H9 (cell line): ENCODE results near the gene CMTM7. TPM values are rescaled to one million over a fixed set of nuclear protein-coding genes. Genes with fewer than 3 reads are reported as not detected.

Experiments
- DNase-seq: peaks from one replicate; pipeline ENCODE4 v3.0.0-alpha.2; 2017
- H2AFZ ChIP-seq: one replicate; pipeline ENCODE4 v1.6.1; 2013; ENCODE audit warnings: mild to moderate bottlenecking, low read length, control low read depth, moderate library complexity
- H2AK5ac ChIP-seq: 2 replicates; pipeline ENCODE4 v1.6.1; 2013; ENCODE audit warnings: low read length, control low read depth, mixed read lengths; ENCODE audit not compliant: insufficient read length
- H2BK120ac ChIP-seq: one replicate; pipeline ENCODE4 v1.6.1; 2013; ENCODE audit warnings: low read depth, mild to moderate bottlenecking, low read length, control low read depth, inconsistent platforms; ENCODE audit not compliant: poor library complexity, severe bottlenecking
- H2BK12ac ChIP-seq: 2 replicates; pipeline ENCODE4 v1.6.1; 2013; ENCODE audit warnings: low read length, control low read depth, mixed read lengths, low read depth; ENCODE audit not compliant: insufficient read length
- H2BK15ac ChIP-seq: 2 replicates; pipeline ENCODE4 v1.6.1; 2013; ENCODE audit warnings: low read depth, low read length, control low read depth
- H2BK20ac ChIP-seq: one replicate; pipeline ENCODE4 v1.6.1; 2013; ENCODE audit warnings: low read depth, mild to moderate bottlenecking, low read length, control low read depth, inconsistent platforms; ENCODE audit not compliant: poor library complexity, severe bottlenecking
- H2BK5ac ChIP-seq: 2 replicates; pipeline ENCODE4 v1.6.1; 2013; ENCODE audit warnings: low read length, control low read depth, mixed read lengths; ENCODE audit not compliant: insufficient read length
- H3K14ac ChIP-seq: 2 replicates; pipeline ENCODE4 v1.6.1; 2013; ENCODE audit warnings: low read length, control low read depth; ENCODE audit not compliant: insufficient read depth
- H3K18ac ChIP-seq: 2 replicates; pipeline ENCODE4 v1.6.1; 2013; ENCODE audit warnings: low read depth, mild to moderate bottlenecking, mixed read lengths, low read length, control low read depth; ENCODE audit not compliant: insufficient read length
- H3K23ac ChIP-seq: 2 replicates; pipeline ENCODE4 v1.6.1; 2013; ENCODE audit warnings: low read length, control low read depth, mixed read lengths, low read depth; ENCODE audit not compliant: insufficient read length
- H3K23me2 ChIP-seq: 2 replicates; pipeline ENCODE4 v1.6.1; 2013; ENCODE audit warnings: low read depth, mild to moderate bottlenecking, mixed read lengths, low read length, control low read depth; ENCODE audit not compliant: insufficient read length, poor library complexity, severe bottlenecking
- H3K27ac ChIP-seq: 2 replicates; pipeline ENCODE4 v1.5.1; 2013; ENCODE audit warnings: low read length, control low read depth, mixed read lengths, low read depth; ENCODE audit not compliant: insufficient read length
- H3K27me3 ChIP-seq: 2 replicates; pipeline ENCODE4 v1.6.1; 2013; ENCODE audit warnings: low read length, control low read depth, inconsistent platforms; ENCODE audit not compliant: insufficient read depth
- H3K4ac ChIP-seq: 2 replicates; pipeline ENCODE4 v1.6.1; 2013; ENCODE audit warnings: low read depth, mild to moderate bottlenecking, control low read depth, inconsistent platforms, low read length, moderate library complexity
- H3K4me1 ChIP-seq: 2 replicates; pipeline ENCODE4 v1.6.1; 2013; ENCODE audit warnings: low read length, control low read depth, inconsistent platforms; ENCODE audit not compliant: insufficient read depth
- H3K4me2 ChIP-seq: 2 replicates; pipeline ENCODE4 v1.6.1; 2013; ENCODE audit warnings: low read length, control low read depth, mixed read lengths; ENCODE audit not compliant: insufficient read length, insufficient read depth
- H3K56ac ChIP-seq: 2 replicates; pipeline ENCODE4 v1.6.1; 2013; ENCODE audit warnings: low read depth, mild to moderate bottlenecking, mixed read lengths, low read length, control low read depth; ENCODE audit not compliant: insufficient read length
- H3K79me1 ChIP-seq: 2 replicates; pipeline ENCODE4 v1.6.1; 2013; ENCODE audit warnings: low read depth, mild to moderate bottlenecking, moderate library complexity, low read length, control low read depth, inconsistent platforms; ENCODE audit not compliant: insufficient read depth, poor library complexity, severe bottlenecking
- H3K79me2 ChIP-seq: 2 replicates; pipeline ENCODE4 v1.6.1; 2013; ENCODE audit warnings: low read length, control low read depth, inconsistent platforms; ENCODE audit not compliant: insufficient read depth
- H3K9ac ChIP-seq: 2 replicates; pipeline ENCODE4 v1.6.1; 2013; ENCODE audit warnings: low read length, control low read depth, mixed read lengths; ENCODE audit not compliant: insufficient read length; ENCODE audit errors: extremely low read depth
- H3K9me3 ChIP-seq: one replicate; pipeline ENCODE4 v1.6.1; 2013; ENCODE audit warnings: low read depth, low read length, inconsistent platforms; ENCODE audit not compliant: control insufficient read depth
- H3T11ph ChIP-seq: one replicate; pipeline ENCODE4 v1.6.1; 2013; ENCODE audit warnings: mild to moderate bottlenecking, low read length, control low read depth, inconsistent platforms
- H4K20me1 ChIP-seq: one replicate; pipeline ENCODE4 v1.6.1; 2013; ENCODE audit not compliant: control insufficient read depth, insufficient read length, insufficient read depth
- H4K5ac ChIP-seq: 2 replicates; pipeline ENCODE4 v1.6.1; 2013; ENCODE audit warnings: low read depth, mild to moderate bottlenecking, mixed read lengths, low read length, control low read depth; ENCODE audit not compliant: insufficient read length
- H4K8ac ChIP-seq: replicated peaks from 2 replicates; pipeline ENCODE4 v1.6.1; 2013; ENCODE audit warnings: low read length, control low read depth, mixed read lengths, low read depth; ENCODE audit not compliant: insufficient read length
- H4K91ac ChIP-seq: 2 replicates; pipeline ENCODE4 v1.6.1; 2013; ENCODE audit warnings: low read depth, mild to moderate bottlenecking, moderate library complexity, mixed read lengths, low read length, control low read depth; ENCODE audit not compliant: insufficient read length
- H3K27ac Mint-ChIP-seq, 3 experiments: 2 replicates in 2 of 3; 3 replicates in 1 of 3; pipeline ENCODE4 v1.8.0; 2020 to 2021; ENCODE audit warnings: mixed read lengths in 3 of 3, mild to moderate bottlenecking in 1 of 3, moderate library complexity in 1 of 3
- H3K27me3 Mint-ChIP-seq: 2 replicates; pipeline ENCODE4 v1.8.0; 2021; ENCODE audit warnings: low read depth, mild to moderate bottlenecking, moderate library complexity, mixed read lengths
- H3K36me3 Mint-ChIP-seq, 3 experiments: 2 replicates in 2 of 3; 3 replicates in 1 of 3; pipeline ENCODE4 v1.8.0; 2020 to 2021; ENCODE audit warnings: low read depth in 3 of 3, mixed read lengths in 3 of 3; ENCODE audit not compliant: insufficient read depth in 1 of 3
- H3K4me1 Mint-ChIP-seq, 2 experiments: 2 replicates each; pipeline ENCODE4 v1.8.0; 2020; ENCODE audit warnings: mixed read lengths in 2 of 2
- H3K4me3 Mint-ChIP-seq, 2 experiments: 2 replicates in 1 of 2; 3 replicates in 1 of 2; pipeline ENCODE4 v1.8.0; 2020 to 2021; ENCODE audit warnings: mild to moderate bottlenecking in 2 of 2, mixed read lengths in 2 of 2, moderate library complexity in 1 of 2
- H3K9me3 Mint-ChIP-seq, 2 experiments: 2 replicates in 1 of 2; 3 replicates in 1 of 2; pipeline ENCODE4 v1.8.0; 2020; ENCODE audit warnings: mild to moderate bottlenecking in 2 of 2, mixed read lengths in 2 of 2, moderate library complexity in 1 of 2
- WGBS: extraction: QIAGEN DNeasy Blood & Tissue Kit; methylation state at CpG from one replicate; pipeline ENCODE4 v1.1.7; 2013; ENCODE audit warnings: missing lambda C conversion rate, low lambda C conversion rate, mixed read lengths; ENCODE audit not compliant: insufficient read length; ENCODE audit errors: extremely low coverage; 5-methylcytosine and 5-hydroxymethylcytosine counted together
- total RNA-seq: library from RNA; stranded (reverse); gene quantifications from 2 replicates; pipeline ENCODE4 v1.2.1, GENCODE V29; 2021
- TF ChIP-seq, protein P1 (sequence below): fragments of 200-600 bp; sonication (generic); conservative IDR thresholded peaks from 3 replicates; pipeline ENCODE4 v1.8.0; 2021; ENCODE audit warnings: antibody characterized with exemption, mild to moderate bottlenecking

CMTM7 gene
- total RNA-seq, 1 experiment from 2014 or later: 23.9 TPM

DNA sequence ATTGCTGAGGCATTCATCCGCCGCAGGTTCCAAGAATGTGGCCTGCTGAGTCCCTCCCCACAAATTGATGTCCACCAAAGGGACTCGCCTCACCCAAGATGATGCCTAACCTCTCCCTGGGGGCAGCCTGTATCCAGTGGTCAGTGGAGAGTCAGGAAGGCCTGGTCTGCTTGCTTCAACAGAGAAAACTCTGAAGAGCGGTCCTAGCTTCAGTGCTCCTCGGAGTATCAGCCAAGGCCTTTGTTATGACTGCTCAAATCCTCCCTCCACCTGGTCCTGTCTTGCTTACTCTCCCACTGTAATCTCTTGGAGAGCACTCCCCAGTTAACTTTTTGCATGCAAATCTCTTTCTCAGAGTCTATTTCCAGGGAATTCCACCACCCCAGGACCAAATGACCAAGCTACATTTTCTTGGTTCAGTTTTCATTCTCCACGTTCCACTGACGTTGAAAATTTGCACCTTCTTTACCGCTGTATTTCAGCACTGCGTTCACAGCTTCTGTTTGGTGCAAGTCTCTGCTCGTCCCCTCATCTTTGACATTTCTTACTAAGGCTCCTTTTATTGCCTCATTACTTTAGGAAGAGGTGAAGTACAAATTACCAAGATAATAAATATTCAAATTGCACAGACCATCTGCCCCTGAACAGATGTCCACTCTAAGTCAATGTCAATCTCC lies 22.3 kb downstream of the CMTM7 start:
- Histone ChIP-seq H3K14ac (no peak overlapping the region), H2BK5ac (no peak overlapping the region), H3K23me2 (no peaks in the 10 kb centered on the region), H3K4ac (no peak overlapping the region), H3K18ac (no peak overlapping the region), H4K8ac (no peak overlapping the region), H2BK12ac (no peak overlapping the region), H4K5ac (no peak overlapping the region), H3K27me3 (no peaks in the 10 kb centered on the region), H3K79me1 (no peaks in the 10 kb centered on the region), H2BK120ac (no peak overlapping the region), H3K4me2 (no peak overlapping the region), H3K79me2 (no peaks in the 10 kb centered on the region), H2AFZ (no peak overlapping the region), H3K27ac (no peak overlapping the region), H2BK20ac (no peak overlapping the region), H3K9ac (no peak overlapping the region), H2BK15ac (no peak overlapping the region), H4K20me1 (no peaks in the 10 kb centered on the region), H3K56ac (no peak overlapping the region), H3K9me3 (no peaks in the 10 kb centered on the region), H3T11ph (no peak overlapping the region), H3K4me1 (peaks cover 11% of the 10 kb centered on the region; the same call in 1 of the 2 replicates), H4K91ac (no peak overlapping the region), H3K23ac (no peak overlapping the region), H2AK5ac (no peak overlapping the region)
- TF ChIP-seq, protein P1, sequence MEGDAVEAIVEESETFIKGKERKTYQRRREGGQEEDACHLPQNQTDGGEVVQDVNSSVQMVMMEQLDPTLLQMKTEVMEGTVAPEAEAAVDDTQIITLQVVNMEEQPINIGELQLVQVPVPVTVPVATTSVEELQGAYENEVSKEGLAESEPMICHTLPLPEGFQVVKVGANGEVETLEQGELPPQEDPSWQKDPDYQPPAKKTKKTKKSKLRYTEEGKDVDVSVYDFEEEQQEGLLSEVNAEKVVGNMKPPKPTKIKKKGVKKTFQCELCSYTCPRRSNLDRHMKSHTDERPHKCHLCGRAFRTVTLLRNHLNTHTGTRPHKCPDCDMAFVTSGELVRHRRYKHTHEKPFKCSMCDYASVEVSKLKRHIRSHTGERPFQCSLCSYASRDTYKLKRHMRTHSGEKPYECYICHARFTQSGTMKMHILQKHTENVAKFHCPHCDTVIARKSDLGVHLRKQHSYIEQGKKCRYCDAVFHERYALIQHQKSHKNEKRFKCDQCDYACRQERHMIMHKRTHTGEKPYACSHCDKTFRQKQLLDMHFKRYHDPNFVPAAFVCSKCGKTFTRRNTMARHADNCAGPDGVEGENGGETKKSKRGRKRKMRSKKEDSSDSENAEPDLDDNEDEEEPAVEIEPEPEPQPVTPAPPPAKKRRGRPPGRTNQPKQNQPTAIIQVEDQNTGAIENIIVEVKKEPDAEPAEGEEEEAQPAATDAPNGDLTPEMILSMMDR: no peak
- DNase-seq: no peak
- peaks cover 7 to 8% of the 10 kb centered on the region in 2 experiments for H3K9me3 Mint-ChIP-seq
- no CpG with 5 or more reads among the region's 10 CpGs for WGBS
- no peak overlapping the region for H3K4me3 Mint-ChIP-seq
- H3K36me3 Mint-ChIP-seq: peaks cover 7 to 9% (median 9%) of the 10 kb centered on the region in 3 experiments
- H3K27me3 Mint-ChIP-seq: no peaks in the 10 kb centered on the region
- H3K4me1 Mint-ChIP-seq: peaks cover 48 to 53% of the 10 kb centered on the region in 2 experiments
- H3K27ac Mint-ChIP-seq: peak overlapping the region; percentile 29 to 92 (median 32)
